NB4 (cell line): ENCODE results near the gene CDKAL1.

ENCODE experiments used
- MYC ChIP-seq: IDR thresholded peaks from 2 replicates; pipeline ENCODE4 v1.6.1; 2011; ENCODE audit warnings: low read depth, low read length
- POLR2A ChIP-seq: IDR thresholded peaks from 2 replicates; pipeline ENCODE4 v1.6.1; 2011; ENCODE audit warnings: mild to moderate bottlenecking; ENCODE audit not compliant: insufficient read length; ENCODE audit errors: extremely low read depth
- TF ChIP-seq, protein P1 (sequence below): IDR thresholded peaks from one replicate; pipeline ENCODE4 v1.5.1; 2012; ENCODE audit warnings: low read depth, low read length
- TF ChIP-seq, protein P2 (sequence below): IDR thresholded peaks from 2 replicates; pipeline ENCODE4 v1.6.1; 2011; ENCODE audit warnings: low read depth, low read length

DNA sequence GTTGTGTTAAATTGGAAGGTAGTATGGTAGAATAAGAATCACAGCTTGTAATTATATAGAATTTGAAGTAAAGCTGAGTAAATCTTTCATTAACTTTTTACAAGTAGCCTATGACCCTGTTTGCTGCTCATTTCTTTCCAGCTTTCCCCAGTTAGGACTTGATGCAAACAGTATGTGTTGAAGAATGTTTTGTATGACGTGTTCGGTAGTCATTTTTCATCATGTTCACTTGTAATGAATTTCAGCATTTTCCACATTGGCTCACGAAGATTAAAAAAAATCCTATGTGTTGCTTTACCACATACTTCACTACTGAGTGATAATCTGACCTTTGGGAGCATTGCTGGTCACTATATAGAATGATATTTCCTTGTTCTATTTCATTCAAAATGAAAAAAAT lies 162.4 kb downstream of the CDKAL1 start:
- TF ChIP-seq POLR2A (no peak), MYC (no peak)
- TF ChIP-seq, protein P1, sequence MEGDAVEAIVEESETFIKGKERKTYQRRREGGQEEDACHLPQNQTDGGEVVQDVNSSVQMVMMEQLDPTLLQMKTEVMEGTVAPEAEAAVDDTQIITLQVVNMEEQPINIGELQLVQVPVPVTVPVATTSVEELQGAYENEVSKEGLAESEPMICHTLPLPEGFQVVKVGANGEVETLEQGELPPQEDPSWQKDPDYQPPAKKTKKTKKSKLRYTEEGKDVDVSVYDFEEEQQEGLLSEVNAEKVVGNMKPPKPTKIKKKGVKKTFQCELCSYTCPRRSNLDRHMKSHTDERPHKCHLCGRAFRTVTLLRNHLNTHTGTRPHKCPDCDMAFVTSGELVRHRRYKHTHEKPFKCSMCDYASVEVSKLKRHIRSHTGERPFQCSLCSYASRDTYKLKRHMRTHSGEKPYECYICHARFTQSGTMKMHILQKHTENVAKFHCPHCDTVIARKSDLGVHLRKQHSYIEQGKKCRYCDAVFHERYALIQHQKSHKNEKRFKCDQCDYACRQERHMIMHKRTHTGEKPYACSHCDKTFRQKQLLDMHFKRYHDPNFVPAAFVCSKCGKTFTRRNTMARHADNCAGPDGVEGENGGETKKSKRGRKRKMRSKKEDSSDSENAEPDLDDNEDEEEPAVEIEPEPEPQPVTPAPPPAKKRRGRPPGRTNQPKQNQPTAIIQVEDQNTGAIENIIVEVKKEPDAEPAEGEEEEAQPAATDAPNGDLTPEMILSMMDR, result no peak
- TF ChIP-seq, protein P2, sequence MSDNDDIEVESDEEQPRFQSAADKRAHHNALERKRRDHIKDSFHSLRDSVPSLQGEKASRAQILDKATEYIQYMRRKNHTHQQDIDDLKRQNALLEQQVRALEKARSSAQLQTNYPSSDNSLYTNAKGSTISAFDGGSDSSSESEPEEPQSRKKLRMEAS, result no peak
